Fibroblast of skin of scalp (primary cell): Measurements from ENCODE around the gene SFXN3. TPM values are rescaled to one million over a fixed set of nuclear protein-coding genes. Genes with fewer than 3 reads are reported as not detected.

Experiments used
- DNase-seq: peaks from one replicate; pipeline ENCODE4 v3.0.0-alpha.2; 2013
- polyA plus RNA-seq, 2 experiments: library from polyadenylated mRNA; unstranded; fragments of 120-200 nt; gene quantifications; one replicate each; pipeline ENCODE4 v1.2.1, GENCODE V29; 2013; ENCODE audit not compliant: insufficient read length in 2 of 2

The SFXN3 gene
- 48.4 TPM for polyA plus RNA-seq (2013, experiment 1 of 2; ENCODE audit: insufficient read length)
- 49.0 TPM for polyA plus RNA-seq (2013, experiment 2 of 2; ENCODE audit: insufficient read length)

DNA sequence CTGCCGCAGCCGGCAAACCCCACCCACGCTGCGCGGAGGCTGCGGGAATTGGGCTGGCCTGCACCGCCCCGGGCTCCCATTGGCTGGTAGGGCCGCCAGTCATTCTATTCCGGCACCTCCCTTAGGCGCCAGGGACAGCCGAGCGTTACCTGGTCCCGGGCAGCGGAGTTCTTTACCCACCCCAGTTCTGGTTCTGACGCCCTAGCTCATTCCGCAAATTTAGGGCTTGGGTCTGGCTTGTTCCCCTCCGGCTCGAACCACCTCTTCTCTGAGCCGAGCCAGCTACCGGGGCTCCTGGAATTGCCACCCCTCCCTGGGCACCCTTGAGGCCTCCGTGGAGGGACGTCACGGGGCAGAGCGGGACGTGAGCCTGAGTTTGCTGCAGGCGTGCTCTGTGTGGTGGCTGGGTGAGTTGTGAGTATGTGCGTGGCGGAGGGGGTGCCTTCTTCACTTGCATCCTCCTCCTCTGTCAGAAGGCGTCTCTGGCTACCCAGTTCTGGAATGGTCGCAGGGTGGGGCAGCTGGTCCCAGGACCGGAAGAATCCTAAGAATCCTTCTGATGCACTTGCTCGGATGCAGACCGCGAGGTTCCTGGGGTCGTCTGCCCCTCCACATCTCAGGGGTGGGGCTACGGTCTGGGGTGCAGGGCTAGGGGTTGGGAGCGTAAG is at the start of gene SFXN3, which contains the start of gene PDZD7:
Gene SFXN3, plus strand, starts transcription at position 107 of the 668 bp plus-strand sequence. CDS start 3,461 bp downstream, outside the sequence.
Gene PDZD7, minus strand, starts transcription at position 2 of the 668 bp plus-strand sequence. CDS start 910 bp downstream, outside the sequence.
- DNase-seq, result peak; percentile 95

DNA sequence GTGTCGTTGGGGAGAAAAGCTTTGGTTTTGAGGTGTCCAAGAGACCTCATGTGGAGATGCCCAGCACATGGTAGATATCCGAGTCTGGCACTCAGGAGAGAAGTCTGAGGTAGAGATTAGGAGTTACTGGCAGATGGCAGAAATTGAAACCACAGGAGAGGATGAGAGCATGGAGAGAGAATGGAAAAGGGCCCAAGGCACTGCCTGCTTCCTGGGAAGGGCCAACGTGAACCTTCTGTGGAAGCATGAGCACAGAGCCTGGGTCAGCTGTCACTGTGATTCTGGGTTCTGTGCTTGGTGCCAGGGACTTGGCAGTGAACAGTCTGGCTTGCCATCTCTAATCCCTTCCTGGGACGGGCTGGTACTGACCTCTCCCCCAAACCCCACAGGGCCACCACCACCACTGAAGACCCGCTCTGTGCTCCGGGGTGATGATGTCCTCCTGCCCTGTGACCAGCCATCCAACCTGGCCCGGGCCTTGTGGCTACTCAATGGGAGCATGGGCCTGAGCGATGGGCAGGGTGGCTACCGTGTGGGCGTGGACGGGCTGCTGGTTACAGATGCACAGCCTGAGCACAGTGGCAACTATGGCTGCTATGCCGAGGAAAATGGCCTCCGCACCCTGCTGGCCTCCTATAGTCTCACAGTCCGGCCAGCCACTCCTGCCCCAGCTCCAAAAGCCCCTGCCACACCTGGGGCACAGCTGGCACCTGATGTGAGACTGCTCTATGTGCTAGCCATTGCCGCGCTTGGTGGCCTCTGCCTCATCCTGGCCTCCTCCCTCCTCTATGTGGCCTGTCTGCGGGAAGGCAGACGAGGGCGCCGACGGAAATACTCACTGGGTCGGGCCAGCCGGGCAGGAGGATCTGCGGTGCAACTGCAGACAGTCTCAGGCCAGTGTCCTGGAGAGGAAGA is 47.9 kb upstream of the SFXN3 start:
- DNase-seq, result no peak

DNA sequence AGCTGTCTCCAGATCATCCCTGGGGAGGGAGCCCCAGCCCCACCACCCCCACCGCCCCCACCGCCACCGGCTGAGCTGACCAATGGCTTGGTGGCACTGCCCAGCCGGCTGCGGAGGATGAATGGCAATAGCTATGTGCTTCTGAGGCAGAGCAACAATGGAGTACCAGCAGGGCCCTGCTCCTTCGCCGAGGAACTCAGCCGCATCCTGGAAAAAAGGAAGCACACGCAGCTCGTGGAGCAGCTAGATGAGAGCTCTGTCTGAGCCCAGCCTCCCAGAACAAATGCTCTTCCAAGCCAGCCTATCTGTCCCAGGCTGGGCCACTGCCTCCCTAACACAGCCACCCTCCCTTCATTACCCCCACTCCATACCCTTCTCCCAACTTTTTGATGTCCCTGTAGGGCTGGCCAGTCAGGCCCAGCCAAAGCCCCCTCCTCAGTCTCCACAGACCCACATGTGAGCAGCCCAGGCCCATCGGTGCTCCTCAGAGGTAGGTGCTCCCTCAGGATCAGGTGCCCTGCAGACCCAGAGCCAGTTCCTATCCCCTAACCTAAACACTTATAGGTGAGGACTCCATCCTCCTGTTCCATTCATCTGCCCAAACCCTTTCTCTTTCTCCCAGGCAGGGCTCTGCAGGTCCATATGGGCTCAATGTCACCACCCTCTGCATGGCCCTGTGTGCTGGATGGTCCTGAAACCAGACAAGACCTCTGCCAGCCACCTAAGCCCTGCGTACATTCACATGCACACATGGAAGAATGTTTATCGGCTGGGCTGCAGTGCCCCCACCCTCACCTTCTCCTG is 47.0 kb upstream of the SFXN3 start:
- no peak for DNase-seq

DNA sequence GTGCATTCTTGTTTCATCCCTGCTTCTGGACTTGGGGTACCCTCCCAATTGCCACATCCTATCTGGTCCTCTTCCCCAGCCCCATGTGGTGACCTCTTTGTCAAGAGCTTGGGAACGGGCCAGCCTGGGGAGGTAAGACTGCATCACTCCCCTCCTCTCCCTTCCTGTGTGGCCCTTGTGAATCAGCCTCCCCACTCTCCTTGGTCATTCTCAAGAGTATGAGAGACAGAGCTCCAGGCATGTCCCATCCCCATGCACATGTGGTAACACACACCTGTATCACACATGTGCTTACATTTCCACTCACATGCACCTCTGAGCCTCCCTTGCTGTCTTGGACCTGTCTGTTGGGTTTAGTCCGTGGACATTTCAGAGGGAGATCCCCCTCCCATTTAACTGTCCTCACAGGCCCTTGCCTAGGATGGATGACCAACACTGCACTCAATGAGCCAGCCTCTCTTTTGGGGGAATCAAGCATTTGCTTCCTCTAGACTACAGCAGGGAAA is 46.3 kb upstream of the SFXN3 start:
- DNase-seq, result no peak

GRCh38 chr10:100985336-100985735 is 45.7 kb upstream of the SFXN3 start:
- no peak for DNase-seq

DNA sequence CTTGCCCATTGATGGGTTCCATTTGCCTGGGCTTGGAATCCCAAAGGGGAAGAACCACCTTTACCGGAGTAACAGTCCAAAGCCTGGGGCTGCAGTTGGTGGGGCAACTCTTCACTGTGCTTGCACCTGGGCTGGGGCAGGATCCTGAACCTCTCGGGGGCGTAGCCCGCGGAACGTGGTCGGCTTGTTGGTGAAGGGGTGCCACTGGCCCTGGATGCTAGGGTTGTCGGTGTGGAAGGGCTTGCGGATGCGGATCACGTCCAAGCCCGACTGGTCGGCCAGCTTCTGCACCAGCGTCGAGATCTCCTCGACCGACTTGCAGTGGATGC is 44.4 kb upstream of the SFXN3 start:
- DNase-seq, result no peak

- peak; percentile 72 for DNase-seq
These were observed 43.9 kb upstream of the SFXN3 start, which contains the start of the genes MRPL43 and TWNK for GRCh38 chr10:100986952-100987684. Gene MRPL43 (minus strand): TSS chr10:100987497. CDS start chr10:100987443, 54 bp downstream. Gene TWNK (plus strand): TSS chr10:100987543. CDS start chr10:100988211, 668 bp downstream.

DNA sequence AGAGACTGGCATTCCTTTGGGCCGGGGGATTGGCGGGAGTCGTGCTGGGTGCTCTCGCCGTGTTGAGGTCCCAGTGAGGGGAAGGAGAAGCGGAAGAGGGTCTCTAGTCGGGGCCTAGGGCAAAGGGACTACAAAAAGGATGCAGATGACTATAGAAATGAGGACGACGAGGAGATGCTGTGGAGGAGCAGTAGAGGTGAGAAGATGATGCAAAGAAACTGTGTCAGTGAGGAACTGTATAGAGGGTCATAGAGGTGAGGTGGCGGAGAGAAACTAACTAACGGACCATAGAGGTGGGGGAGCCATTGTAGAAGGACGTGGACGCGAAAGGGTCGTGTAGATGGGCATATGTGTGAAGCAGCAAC is 43.4 kb upstream of the SFXN3 start:
- DNase-seq, result no peak

DNA sequence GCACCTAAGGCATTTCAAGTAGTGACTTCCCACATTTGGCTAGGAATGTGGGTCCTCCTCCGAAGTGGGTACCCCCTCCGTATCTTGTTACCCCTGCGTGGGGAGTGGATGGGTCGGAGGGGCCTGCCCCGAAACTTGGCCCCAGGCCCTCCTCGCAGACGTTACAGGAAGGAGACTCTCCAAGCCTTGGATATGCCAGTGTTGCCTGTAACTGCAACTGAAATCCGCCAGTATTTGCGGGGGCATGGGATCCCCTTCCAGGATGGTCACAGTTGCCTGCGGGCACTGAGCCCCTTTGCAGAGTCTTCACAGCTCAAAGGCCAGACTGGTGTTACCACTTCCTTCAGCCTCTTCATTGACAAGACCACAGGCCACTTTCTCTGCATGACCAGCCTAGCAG is 42.9 kb upstream of the SFXN3 start:
- DNase-seq, result no peak

DNA sequence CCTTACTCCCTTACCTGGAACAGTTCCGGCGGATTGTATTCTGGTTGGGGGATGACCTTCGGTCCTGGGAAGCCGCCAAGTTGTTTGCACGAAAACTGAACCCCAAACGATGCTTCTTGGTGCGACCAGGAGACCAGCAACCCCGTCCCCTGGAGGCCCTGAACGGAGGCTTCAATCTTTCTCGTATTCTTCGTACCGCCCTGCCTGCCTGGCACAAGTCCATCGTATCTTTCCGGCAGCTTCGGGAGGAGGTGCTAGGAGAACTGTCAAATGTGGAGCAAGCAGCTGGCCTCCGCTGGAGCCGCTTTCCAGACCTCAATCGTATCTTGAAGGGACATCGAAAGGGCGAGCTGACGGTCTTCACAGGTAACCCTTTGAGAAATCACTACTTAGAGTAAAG is 41.9 kb upstream of the SFXN3 start:
- no peak for DNase-seq

- peak; percentile 64 for DNase-seq
These were observed 36.9 kb upstream of the SFXN3 start for GRCh38 chr10:100993986-100994708.

DNA sequence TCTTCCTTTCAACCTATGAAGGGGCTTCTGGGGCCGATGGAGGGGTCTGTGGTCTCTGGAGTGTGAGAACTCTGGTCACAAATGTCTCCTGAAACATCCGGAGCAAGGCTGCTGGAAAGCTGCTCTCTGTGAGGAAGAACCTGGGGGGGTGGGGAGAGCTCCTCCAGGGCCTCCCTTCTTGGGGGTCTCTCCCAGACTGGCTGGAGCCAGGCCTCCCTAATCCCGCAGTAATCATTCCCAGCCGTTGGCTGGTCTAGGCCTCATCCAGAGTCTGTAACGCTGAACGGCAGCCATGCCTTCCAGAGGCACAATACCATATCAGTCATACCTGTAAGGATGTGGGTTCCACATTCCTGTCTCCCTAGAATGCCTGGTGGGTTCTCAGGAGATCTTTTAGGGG is 35.9 kb upstream of the SFXN3 start:
- DNase-seq, result no peak

GRCh38 chr10:100996678-100997359 is 34.2 kb upstream of the SFXN3 start:
- DNase-seq, result no peak

- peak; percentile 81 for DNase-seq
These were observed 33.5 kb upstream of the SFXN3 start for GRCh38 chr10:100997360-100998182.

DNA sequence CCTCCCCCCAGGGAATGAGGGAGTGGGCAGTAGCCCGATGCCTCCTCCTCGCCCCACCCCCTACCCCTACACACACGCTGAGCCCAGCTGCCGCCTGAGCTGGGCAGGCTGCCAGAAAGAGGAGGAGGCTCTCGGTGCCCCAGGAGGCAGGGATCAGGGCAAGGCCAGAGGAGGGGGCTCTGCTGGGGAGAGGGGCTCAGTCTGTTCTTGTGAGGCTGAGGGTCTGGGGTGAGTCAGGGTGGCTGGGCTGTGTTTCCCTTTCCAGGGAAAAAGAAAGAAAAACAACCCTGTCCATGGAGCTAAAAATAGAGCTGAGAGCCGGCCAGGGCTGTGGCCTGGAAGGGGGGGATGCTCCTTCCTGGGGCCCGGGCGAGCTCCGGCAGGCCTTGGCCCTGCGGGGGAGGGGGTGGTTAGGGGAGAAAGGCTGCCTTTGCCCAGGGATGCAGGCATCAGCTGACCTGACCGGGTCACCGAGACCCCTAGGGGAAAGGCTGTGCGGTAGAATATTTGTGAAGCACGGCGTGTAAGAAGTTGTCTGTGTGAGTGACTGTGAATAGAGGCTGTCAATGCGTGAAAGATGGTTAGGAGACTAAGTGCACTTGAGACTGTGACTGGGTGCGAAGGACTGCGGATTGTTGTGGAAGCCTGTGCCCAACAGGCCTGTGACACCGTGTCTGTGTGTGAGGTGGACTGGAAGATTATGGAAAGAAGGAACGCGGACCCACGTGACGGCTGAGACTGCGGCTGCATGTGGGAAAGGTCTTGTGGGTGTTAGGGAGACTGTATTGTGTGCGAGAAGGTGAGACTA is 32.6 kb upstream of the SFXN3 start:
- peak; percentile 93 for DNase-seq

GRCh38 chr10:100998991-100999741 is 31.9 kb upstream of the SFXN3 start:
- peak; percentile 81 for DNase-seq

GRCh38 chr10:100999742-101000126 is 31.3 kb upstream of the SFXN3 start, which contains the start of gene LZTS2:
Gene LZTS2 (plus strand): TSS chr10:100999808. CDS start chr10:101002539, 2,731 bp downstream.
- no peak for DNase-seq
